Measurements from ENCODE around the gene CST9L.
"Not testable (repeated sequence)": the region's sequence is repeated elsewhere in the genome, so short reads cannot be mapped to it uniquely, and the experiment has no call there.

Gene CST9L

DNA sequence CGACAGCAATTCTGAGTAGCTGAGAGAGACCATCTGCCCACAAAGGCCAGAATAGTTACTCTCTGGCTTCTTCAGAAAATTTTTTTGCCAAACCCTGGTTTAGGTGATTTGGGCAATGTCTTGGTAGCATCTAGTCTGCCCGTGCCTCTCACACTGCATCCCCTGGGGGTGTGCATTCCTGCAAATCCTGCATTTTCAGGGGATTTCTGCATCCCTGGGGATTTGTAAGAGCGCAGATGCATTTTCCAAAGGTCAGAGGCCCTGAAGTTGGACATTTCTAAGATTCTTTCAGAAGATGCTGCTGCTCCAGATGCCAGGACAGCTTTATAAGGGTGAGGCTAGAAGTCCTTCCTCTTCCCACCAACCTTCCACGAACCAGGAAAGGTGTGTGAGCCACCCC is 33.4 kb upstream of the CST9L start:
- no peak for DNase-seq
- TF ChIP-seq GATA1 (IDR thresholded peaks at IDR 0.05; ENCODE audit: low read depth, low read length) (no peak), POLR2A (IDR thresholded peaks at IDR 0.05; ENCODE audit: low read length) (no peak)

DNA sequence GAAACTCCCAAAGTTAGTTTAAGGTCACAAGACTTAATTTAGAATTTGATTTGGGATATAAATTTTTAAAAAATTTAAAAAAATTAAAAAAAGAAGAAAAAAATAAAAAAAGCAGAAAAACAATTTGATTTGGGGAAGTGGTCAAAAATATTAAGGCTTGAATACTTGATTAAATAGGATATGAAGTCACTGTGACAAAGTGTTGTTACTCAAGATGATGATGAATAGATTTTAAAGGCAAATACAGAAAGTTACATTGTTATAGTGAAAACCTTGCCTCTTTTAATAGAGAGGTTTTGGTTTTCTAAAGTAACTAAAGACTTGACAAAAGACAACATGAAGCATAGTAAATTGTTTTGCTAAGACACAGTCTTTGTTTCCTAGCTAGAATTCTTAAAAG is 30.2 kb upstream of the CST9L start:
- no peak for DNase-seq
- no peak for TF ChIP-seq GATA1 (IDR thresholded peaks at IDR 0.05; ENCODE audit: low read depth, low read length)
- no peak for TF ChIP-seq POLR2A (IDR thresholded peaks at IDR 0.05; ENCODE audit: low read length)

GRCh38 chr20:23596579-23597250 is 28.4 kb upstream of the CST9L start:
- TF ChIP-seq POLR2A (IDR thresholded peaks at IDR 0.05; ENCODE audit: low read length) (no peak), GATA1 (IDR thresholded peaks at IDR 0.05; ENCODE audit: low read depth, low read length) (no peak)
- DNase-seq: no peak

GRCh38 chr20:23595941-23596340 is 27.7 kb upstream of the CST9L start:
- no peak for DNase-seq

DNA sequence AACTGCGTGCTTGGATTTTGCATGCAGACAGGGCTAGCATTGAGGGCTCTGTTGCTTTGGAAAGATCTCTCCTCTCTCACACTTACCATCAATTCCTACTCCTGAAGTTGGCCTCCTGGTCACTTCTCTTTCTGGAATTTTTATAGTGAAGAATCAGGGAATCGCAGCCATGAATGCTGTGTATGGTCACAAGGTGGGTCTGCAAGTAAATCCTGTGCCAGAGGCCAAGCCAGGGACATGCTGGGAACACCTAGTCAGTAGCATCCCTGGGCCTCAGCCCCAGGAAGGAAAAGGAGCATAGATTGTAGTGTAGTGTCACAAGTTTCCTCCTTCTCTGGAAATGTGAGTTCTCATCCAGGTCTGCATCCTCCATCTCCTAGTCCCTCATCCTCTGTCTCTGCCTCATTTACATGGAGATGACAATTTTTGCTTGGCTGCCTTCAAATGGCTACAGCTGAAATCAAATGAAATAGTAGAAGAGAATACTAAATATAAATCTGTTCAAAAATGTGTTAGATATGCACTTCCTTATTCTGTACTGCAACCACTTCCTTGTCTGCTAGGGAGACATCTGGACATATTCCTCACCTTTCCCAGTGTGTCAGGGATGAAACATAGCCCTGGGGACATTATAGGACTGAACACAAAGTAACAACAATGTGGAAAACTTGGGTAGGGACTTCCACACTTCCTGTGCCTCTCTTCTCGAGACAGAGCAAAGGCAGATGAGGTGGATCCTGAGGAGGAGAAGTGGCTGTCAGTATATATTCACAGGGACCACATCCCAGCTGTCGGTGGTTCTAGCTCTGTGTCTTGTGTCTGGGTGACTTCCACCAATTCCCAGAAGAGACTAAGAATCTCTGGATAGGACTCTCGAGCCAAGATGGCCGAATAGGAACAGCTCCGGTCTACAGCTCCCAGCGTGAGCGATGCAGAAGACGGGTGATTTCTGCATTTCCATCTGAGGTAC is 20.4 kb upstream of the CST9L start:
- TF ChIP-seq GATA1 (IDR thresholded peaks at IDR 0.05; ENCODE audit: low read depth, low read length) (no peak), POLR2A (IDR thresholded peaks at IDR 0.05; ENCODE audit: low read length) (no peak)
- DNase-seq: no peak

More at GRCh38 chr20:23595941-23596340, 27.7 kb upstream of the CST9L start:
- TF ChIP-seq GATA1 (IDR thresholded peaks at IDR 0.05; ENCODE audit: low read depth, low read length): no peak
- TF ChIP-seq POLR2A (IDR thresholded peaks at IDR 0.05; ENCODE audit: low read length): no peak

DNA sequence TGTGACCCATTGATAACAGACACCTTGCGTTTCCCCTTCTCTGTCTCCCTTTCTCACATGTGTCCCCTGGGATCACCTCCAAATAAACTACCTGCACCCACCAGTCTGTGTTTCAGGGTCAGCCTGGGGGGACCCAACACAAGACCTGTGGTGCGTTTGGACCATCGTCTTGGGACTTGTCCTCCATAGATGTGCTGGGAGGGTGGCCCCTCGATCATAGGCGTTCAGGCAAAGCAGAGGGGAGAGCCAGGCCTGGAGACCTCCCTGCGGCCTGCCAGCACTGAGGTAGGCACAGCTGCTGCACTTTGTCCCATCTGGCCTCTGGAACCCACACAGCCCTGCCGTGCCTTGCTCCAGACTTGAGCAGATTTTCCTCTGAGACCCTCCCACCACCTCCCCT is 19.3 kb upstream of the CST9L start:
- TF ChIP-seq GATA1 (IDR thresholded peaks at IDR 0.05; ENCODE audit: low read depth, low read length) (no peak), POLR2A (IDR thresholded peaks at IDR 0.05; ENCODE audit: low read length) (no peak)
- DNase-seq: no peak

GRCh38 chr20:23586735-23587525 is 18.6 kb upstream of the CST9L start:
- TF ChIP-seq GATA1 (IDR thresholded peaks at IDR 0.05; ENCODE audit: low read depth, low read length) (no peak), POLR2A (IDR thresholded peaks at IDR 0.05; ENCODE audit: low read length) (no peak)
- no peak for DNase-seq

DNA sequence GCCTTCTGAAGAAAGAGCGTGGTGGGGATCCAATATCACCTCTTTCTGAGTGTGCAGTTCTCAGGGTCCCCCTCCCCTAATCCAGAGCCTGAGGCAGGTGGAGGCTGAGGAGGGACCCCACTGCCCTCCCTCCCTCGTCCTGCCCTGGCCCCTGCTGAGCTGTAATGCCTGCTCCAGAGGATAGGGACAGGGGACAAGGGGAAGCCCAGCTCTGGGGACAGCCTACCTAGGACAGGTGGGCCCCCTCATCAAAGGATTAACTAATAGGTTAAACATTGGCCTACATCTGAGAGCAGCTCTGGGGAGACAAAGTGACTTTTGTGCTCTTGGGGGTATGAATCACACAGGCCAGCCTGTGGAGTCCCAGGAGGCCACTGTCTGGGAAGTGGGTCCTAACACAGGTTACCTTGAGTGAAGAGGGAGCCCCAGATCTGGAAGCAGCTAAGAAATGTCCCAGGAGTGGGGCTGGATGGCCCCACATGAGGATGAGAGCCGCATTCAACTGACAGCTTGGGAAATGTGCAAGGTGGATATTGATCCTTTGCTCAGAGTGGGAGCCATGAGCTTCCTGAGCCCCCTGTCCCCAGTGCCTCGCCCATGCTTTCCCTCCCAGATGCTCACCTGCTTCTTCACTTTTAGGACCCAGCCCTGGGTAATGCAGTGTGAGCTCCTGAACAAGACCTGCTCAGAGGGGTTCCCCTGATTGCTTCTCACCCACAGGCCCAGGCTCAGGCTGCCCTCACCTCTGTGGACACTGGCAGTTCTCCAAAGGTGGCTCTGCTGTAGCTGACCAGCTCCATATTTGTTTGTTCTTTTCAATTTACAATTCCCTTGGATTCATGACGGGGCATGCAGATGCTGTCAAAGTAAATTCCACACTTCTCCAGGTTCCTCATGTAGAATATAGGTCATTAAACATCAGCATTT is 17.8 kb upstream of the CST9L start:
- DNase-seq: no peak
- no peak for TF ChIP-seq GATA1 (IDR thresholded peaks at IDR 0.05; ENCODE audit: low read depth, low read length)
- no peak for TF ChIP-seq POLR2A (IDR thresholded peaks at IDR 0.05; ENCODE audit: low read length)

- TF ChIP-seq POLR2A (IDR thresholded peaks at IDR 0.05; ENCODE audit: low read length) (no peak), GATA1 (IDR thresholded peaks at IDR 0.05; ENCODE audit: low read depth, low read length) (no peak)
- no peak for DNase-seq
These were observed 17.1 kb upstream of the CST9L start for GRCh38 chr20:23585449-23585807.

GRCh38 chr20:23584434-23585199 is 16.3 kb upstream of the CST9L start:
- no peak for DNase-seq
- TF ChIP-seq GATA1 (IDR thresholded peaks at IDR 0.05; ENCODE audit: low read depth, low read length) (no peak), POLR2A (IDR thresholded peaks at IDR 0.05; ENCODE audit: low read length) (no peak)

GRCh38 chr20:23583526-23583925 is 15.2 kb upstream of the CST9L start:
- TF ChIP-seq POLR2A (IDR thresholded peaks at IDR 0.05; ENCODE audit: low read length) (no peak), GATA1 (IDR thresholded peaks at IDR 0.05; ENCODE audit: low read depth, low read length) (no peak)
- DNase-seq: no peak

- TF ChIP-seq POLR2A (IDR thresholded peaks at IDR 0.05; ENCODE audit: low read length): no peak
- TF ChIP-seq GATA1 (IDR thresholded peaks at IDR 0.05; ENCODE audit: low read depth, low read length): no peak
- DNase-seq: no peak
These were observed 14.0 kb upstream of the CST9L start for GRCh38 chr20:23582293-23582692.

- DNase-seq: not testable (repeated sequence)
These were observed 13.5 kb upstream of the CST9L start for GRCh38 chr20:23581833-23582232.

Measured in erythroblast (primary cell).